HG02798 (cell line): ENCODE measurements around the gene GFY.
"Not testable (repeated sequence)": the region's sequence is repeated elsewhere in the genome, so short reads cannot be mapped to it uniquely, and the experiment has no call there.

ENCODE experiments used
- ATAC-seq: cut with Tn5 transposase; IDR thresholded peaks from one replicate; pipeline ENCODE4 v1.9.1; 2021; ENCODE audit warnings: mild to moderate bottlenecking; ENCODE audit not compliant: unreplicated experiment, poor library complexity

GFY gene

GRCh38 chr19:49461656-49462055 lies 36.5 kb downstream of the GFY start:
- no peak for ATAC-seq

- no peak for ATAC-seq
Observed at GRCh38 chr19:49462492-49462891, 37.3 kb downstream of the GFY start.

- no peak for ATAC-seq
Observed at GRCh38 chr19:49463960-49464740, 39.0 kb downstream of the GFY start.

GRCh38 chr19:49465371-49465770 lies 40.2 kb downstream of the GFY start:
- no peak for ATAC-seq

- no peak for ATAC-seq
Observed at GRCh38 chr19:49468199-49468598, 43.0 kb downstream of the GFY start.

- ATAC-seq = no peak
Observed at GRCh38 chr19:49468746-49469447, 43.7 kb downstream of the GFY start.

- ATAC-seq = peak; percentile 60
Observed at GRCh38 chr19:49469828-49470614, 44.8 kb downstream of the GFY start.

- no peak for ATAC-seq
Observed at GRCh38 chr19:49470615-49470978, 45.4 kb downstream of the GFY start.

- no peak for ATAC-seq
Observed at GRCh38 chr19:49472936-49473335, 47.7 kb downstream of the GFY start.

GRCh38 chr19:49473501-49473867 lies 48.3 kb downstream of the GFY start:
- ATAC-seq = not testable (repeated sequence)

GRCh38 chr19:49473868-49474541 lies 48.8 kb downstream of the GFY start, which contains the start of gene FLT3LG:
FLT3LG (plus strand) TSS chr19:49474215; CDS start chr19:49474640, 425 bp downstream.
- ATAC-seq = peak; percentile 77

GRCh38 chr19:49474542-49474924 lies 49.3 kb downstream of the GFY start:
- ATAC-seq = no peak

GRCh38 chr19:49475191-49475917 lies 50.2 kb downstream of the GFY start:
- ATAC-seq = no peak

- no peak for ATAC-seq
Observed at GRCh38 chr19:49475995-49476880, 51.0 kb downstream of the GFY start.
